Hematopoietic multipotent progenitor cell treated with erythropoietin and hydrocortisone succinate and interleukin-3 and kit ligand, for 15 days (in vitro differentiated cells): ENCODE measurements around the gene YBEY.
"Not testable (repeated sequence)": the region's sequence is repeated elsewhere in the genome, so short reads cannot be mapped to it uniquely, and the experiment has no call there.

Source experiments
- DNase-seq: peaks from one replicate; pipeline ENCODE4 v3.0.0-alpha.2; 2015; ENCODE audit warnings: low spot score

The YBEY gene

DNA sequence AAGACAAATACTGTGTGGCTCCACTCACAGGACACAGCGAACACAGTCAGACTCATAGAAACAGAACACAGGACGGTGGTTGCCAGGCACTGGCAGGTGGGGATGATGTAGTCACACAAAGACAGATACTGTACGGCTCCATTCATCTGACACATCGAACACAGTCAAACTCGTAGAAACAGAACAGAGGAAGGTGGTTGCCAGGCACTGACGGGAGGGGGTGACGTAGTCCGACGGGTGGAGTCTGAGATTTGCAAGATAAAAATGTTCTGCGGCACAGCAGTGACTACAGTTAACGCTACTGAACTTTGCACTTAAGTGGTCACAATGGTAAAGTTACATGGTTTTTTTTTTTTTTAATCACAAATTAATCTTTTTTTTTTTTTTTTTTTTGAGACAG is 18.8 kb downstream of the YBEY start:
- DNase-seq: peak; percentile 72

DNA sequence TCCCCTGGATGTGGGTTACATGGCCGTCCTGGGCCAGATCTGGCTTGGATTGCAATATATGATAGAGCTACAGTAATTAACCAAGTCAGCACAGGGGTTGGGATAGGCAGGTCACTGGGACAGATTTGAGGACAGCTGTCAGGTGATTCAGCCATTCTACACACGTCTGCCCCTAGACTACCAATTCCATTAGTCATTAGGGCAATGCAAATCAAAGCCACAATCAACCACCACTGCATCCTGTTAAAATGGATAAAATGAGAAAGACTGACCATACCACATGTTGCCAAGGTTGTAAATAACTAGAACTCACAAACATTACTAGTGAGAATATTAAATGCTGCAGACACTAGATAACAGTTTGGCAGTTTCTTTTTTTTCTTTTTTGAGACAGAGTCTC is 21.5 kb downstream of the YBEY start:
- DNase-seq: peak; percentile 60

- no peak for DNase-seq
Observed at GRCh38 chr21:46308431-46308830, 22.3 kb downstream of the YBEY start.

- DNase-seq: not testable (repeated sequence)
Observed at GRCh38 chr21:46310260-46310659, 24.1 kb downstream of the YBEY start.

DNA sequence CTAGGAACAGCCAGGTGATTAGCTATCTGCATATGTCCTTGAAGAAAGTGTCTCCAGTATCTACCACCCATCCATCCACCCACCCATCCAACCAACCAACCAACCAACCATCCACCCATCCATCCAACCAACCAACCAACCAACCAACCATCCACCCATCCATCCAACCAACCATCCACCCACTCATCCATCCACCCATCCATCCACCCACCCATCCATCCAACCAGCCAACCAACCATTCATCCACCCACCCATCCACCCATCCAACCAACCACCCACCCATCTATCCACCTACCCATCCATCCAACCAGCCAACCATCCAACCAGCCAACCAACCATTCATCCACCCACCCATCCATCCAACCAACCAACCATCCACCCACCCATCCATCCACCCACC is 25.4 kb downstream of the YBEY start:
- DNase-seq: no peak

DNA sequence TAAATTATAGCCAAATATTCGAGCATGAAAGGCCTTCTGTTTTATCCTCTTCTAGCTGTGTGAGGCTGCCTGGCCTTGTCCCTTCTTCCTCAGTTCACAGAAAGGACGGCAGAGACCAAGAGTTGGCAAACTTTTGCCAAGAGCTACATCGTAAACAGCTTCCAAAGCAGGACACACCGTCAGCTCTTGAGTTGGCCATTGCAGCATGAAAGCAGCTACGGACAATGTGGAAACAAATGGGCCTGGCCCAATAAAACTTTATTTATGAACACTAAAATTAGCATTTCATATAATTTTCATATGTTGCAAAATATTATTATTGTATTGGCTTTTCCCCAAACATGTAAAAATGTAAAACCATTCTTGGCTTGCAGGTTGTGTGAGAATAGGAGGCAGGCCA is 26.8 kb downstream of the YBEY start:
- DNase-seq: no peak

DNA sequence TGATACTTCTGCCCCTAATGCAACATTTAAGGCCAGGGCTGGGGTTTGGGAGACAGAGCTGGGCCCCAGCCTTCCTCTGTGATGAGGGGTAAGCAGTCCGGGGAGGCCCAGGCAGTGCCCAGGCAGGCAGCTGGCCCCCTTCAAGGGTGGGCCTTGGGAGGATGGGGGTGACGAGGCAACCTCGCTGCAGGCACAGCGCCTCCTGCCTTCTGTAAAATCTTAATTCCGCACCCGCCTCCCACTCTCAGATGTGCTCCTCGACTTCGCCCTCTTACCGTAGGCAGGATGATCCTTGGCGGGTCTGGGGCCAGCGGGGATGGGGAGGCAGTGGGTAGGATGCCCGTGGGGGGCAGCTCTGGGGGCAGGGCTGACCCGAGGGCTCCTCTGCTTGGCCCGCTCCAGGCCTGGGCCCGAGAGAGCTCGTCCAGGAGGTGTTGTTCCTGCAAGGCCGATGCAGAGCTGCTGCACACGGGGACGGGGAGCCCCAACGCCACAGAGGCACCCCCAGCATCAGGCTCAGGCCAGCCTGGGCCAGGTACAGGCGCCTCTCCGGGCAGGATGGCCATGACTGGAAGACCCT is 28.4 kb downstream of the YBEY start:
- DNase-seq: no peak

- no peak for DNase-seq
Observed at GRCh38 chr21:46316708-46317324, 30.7 kb downstream of the YBEY start.

DNA sequence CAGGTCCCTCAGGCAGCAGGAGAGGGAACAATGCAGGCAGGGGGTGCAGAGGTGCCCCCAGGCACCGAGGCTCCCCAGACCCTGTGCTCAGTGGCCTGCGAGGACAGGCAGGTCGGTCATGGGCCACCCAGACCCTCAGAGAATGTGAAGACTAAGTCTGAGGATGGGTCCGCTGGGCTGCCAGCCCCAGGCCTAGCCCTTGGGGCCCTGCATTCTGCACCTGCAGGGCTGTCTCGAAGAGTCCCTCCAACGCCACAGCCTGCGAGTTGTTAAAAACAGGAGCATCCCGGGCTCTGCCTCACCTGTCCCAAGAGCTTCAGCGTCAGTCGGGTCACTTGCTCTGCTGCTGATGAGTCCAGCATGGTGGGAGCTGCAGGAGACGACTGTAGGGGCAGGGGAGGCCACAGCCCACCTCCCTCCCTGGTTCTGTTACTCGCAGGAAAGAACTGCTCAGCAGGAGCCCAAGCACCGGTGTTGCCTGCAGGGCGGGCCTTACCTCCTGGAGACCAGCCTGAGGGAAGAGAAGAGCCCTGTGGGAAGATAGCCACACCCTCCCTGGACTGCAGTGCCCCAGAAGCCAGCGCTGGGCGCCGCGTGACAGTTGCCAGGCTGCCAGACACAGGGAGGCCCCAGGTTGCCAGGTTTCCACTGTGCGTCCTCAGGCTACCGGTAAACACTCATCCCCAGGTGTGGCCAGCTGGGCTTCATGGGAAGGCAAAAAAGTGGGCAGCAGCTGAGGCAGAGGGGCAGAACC is 31.7 kb downstream of the YBEY start:
- DNase-seq: peak; percentile 51

DNA sequence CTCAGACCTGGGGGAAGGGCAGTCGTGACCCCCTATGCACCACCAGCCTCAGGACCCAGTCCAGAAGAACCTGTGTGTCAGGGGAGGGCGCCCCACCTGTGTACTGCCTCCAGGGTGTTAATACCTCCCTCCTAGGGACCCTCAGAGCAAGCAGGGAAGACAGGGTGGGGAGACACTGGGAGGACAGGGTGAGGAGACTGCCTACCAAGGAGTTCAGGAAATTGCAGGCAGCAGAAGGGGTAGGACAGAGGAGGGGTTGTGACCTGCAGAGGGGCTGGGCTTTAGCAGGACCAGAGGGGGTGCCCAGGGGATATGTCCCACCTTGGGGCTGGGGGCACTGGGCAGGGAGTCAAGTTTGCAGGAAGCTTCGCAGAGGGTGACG is 32.3 kb downstream of the YBEY start:
- no peak for DNase-seq

- peak; percentile 83 for DNase-seq
Observed at GRCh38 chr21:46319186-46319585, 33.0 kb downstream of the YBEY start.

- DNase-seq: peak; percentile 96
Observed at GRCh38 chr21:46320331-46320801, 34.2 kb downstream of the YBEY start.

DNA sequence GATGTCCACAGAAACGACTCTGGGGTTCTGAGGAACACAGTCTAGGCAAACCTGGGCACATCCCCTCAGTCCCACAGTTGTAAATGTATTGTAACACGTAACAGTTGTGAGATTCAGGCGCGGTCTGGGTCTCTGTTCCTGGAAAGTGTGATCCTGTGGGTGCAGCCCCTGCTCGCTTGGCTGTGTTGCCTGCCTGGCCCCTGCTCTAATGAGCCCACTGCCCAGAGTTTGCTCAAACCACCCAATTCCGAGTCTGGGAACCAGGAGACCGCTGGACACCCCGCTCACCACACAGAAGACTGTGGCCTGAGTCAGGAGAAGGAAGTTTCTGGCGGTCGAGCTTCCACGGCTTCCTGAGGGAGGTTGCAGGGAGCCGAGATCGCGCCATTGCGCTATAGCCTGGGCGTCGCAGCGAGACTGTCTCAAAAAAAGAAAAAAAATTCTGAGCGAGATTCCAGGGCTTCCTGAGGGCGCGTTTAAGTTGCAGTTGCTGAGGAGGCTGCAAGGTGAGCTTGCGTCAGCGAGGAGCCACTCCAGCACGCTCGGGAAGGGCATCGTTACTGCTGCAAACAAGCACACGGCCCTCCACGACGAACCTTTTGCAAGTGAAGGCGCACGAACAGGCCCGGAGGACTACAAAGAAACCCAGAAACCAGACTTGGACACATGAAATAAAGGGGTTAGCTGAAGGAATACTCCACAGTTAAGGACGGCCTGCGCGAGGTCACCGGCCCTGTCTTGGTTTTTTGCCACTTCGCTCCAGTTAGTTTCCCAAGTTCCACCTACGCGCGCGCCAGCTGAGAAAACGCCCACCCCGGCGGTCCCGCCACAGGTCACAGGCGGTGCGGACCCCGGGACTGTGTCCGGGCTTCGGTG is 36.4 kb downstream of the YBEY start:
- peak; percentile 51 for DNase-seq

DNA sequence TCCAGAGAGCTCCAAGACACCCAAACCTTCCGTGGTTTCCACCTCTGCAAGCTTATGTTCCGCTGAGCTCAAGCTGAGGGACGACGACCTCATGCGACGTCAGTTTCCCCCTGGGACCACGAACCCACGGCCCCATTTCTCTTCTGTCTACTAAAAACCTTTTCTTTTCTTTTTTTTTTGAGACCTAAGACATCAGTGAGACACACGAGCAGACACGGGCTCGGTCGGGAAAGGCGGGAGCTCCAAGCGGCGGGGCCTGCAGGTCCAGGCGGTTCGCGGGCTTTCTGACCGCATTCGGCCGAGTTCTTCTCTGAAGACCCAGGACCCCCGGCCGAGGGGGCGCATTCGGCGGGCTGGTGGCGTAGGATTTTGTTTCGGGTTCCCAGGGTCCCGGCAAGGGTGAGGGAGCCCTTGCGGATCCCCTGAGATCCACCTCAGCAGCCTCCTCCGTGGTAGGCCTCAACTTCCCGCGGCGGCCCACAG is 37.1 kb downstream of the YBEY start:
- DNase-seq: peak; percentile 30

GRCh38 chr21:46323710-46324389 is 37.7 kb downstream of the YBEY start, which contains the start of the genes C21orf58 and PCNT:
Gene C21orf58, minus strand, starts transcription at chr21:46323870. Its CDS starts 1,132 bp downstream, at chr21:46322738.
Gene PCNT, plus strand, starts transcription at chr21:46324156. Its CDS starts 73 bp downstream, at chr21:46324229.
- peak; percentile 98 for DNase-seq

GRCh38 chr21:46324390-46325072 is 38.4 kb downstream of the YBEY start:
- peak; percentile 88 for DNase-seq

DNA sequence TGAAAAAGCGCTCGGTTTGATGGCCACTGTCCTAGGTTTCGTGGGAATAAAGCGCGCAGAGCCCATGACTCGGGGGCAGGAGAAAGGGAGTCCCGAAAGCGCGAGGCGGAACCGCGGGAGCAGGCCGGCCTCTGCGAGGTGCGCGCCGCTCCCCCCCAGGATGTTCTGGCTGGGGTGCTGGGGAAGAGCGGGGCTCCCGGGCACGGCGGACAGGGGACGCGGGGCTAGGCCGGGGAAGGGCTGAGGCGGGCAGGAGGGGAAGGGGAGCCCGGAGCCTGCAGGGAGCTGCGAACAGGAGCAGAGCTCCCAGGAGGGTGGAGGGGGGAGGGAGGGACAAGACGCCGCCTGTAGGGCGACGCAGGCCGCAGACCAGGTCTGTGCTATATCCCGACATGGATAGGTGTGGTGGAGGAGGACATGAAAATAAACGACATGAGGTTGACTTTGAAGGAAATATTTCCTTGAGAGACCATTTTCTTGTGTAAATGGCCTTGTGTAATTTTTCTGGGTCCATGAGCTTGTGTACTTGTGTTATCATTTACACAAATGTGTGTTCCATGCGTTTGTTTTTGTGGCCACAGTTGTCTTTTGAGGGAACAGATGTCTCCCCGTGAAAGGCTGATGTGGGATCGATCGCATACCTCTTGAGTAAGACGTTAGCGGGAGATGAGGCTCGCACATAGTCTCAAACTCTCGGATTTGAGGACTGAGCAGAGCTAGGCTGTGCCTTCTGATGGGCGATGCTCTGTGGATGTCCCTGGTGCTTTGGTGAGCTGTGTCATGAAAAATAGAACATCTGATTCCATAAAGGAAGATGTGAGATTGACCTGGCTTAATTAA is 39.2 kb downstream of the YBEY start:
- peak; percentile 61 for DNase-seq

DNA sequence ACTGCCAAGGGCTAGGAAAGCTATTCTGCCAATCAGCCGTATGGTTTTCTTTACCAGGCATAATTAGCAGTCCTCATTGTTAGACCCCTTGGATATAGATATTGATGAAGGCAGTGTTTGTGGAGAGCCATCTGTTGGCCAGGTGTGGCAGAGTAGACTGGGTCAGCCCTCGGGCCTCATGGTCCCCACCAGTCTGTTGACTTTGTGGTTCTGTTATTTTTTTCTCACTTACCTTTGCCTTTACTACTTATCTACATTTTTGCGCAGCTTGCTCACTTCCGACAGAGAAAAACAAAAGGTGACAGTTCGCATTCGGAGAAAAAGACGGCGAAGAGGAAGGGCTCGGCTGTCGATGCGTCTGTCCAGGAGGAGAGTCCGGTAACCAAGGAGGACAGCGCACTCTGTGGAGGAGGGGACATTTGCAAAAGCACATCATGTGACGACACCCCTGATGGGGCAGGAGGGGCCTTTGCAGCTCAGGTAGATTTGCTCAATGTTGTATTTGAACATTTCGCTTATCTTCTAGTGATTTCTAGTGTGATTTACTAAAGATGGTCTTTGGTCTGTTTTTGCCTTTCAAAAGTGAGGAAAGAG is 40.1 kb downstream of the YBEY start:
- DNase-seq: no peak

- DNase-seq: no peak
Observed at GRCh38 chr21:46327711-46328110, 41.6 kb downstream of the YBEY start.
